WTC11 (cell line): ENCODE data around the gene ALG5.

ENCODE experiments used
- FOXJ3 ChIP-seq: sonication (generic); formaldehyde crosslinking; IDR thresholded peaks from 2 replicates; pipeline ENCODE4 v1.9.0; 2021; ENCODE audit warnings: missing genetic modification reagents, mild to moderate bottlenecking, borderline replicate concordance
- MYBL2 ChIP-seq: sonication (generic); formaldehyde crosslinking; IDR thresholded peaks from 2 replicates; pipeline ENCODE4 v1.8.1; 2023; ENCODE audit warnings: mild to moderate bottlenecking, moderate library complexity, missing genetic modification reagents
- TF ChIP-seq, protein P1 (sequence below): sonication (generic); formaldehyde crosslinking; IDR thresholded peaks from 2 replicates; pipeline ENCODE4 v1.8.0; 2022; ENCODE audit warnings: missing genetic modification reagents
- TF ChIP-seq, protein P2 (sequence below): sonication (generic); formaldehyde crosslinking; IDR thresholded peaks from 2 replicates; pipeline ENCODE4 v1.8.0; 2022; ENCODE audit warnings: mild to moderate bottlenecking, missing genetic modification reagents
- TF ChIP-seq, protein P3 (sequence below): sonication (generic); formaldehyde crosslinking; IDR thresholded peaks from 2 replicates; pipeline ENCODE4 v1.8.1; 2023; ENCODE audit warnings: mild to moderate bottlenecking, missing genetic modification reagents, borderline replicate concordance

DNA sequence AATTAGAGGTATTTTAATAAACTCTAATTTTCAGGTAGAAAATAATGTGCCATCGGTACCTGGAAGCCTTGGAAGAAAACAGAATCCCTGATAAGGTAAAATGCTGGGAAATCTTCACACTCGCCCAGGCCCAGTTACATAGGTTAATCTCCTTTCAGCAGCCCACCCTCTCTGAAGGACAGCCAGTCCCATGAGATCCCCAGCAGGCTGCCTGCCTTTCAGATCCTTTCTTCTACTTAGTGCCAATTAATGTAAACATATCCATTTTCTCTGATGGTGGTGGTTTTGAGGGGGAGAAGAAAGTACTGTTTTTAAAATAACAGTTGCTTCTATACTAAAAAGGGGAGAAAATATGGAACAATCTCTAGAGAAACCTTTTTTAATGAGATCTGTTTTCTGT, 91.3 kb downstream of the ALG5 start:
- TF ChIP-seq, protein P1, sequence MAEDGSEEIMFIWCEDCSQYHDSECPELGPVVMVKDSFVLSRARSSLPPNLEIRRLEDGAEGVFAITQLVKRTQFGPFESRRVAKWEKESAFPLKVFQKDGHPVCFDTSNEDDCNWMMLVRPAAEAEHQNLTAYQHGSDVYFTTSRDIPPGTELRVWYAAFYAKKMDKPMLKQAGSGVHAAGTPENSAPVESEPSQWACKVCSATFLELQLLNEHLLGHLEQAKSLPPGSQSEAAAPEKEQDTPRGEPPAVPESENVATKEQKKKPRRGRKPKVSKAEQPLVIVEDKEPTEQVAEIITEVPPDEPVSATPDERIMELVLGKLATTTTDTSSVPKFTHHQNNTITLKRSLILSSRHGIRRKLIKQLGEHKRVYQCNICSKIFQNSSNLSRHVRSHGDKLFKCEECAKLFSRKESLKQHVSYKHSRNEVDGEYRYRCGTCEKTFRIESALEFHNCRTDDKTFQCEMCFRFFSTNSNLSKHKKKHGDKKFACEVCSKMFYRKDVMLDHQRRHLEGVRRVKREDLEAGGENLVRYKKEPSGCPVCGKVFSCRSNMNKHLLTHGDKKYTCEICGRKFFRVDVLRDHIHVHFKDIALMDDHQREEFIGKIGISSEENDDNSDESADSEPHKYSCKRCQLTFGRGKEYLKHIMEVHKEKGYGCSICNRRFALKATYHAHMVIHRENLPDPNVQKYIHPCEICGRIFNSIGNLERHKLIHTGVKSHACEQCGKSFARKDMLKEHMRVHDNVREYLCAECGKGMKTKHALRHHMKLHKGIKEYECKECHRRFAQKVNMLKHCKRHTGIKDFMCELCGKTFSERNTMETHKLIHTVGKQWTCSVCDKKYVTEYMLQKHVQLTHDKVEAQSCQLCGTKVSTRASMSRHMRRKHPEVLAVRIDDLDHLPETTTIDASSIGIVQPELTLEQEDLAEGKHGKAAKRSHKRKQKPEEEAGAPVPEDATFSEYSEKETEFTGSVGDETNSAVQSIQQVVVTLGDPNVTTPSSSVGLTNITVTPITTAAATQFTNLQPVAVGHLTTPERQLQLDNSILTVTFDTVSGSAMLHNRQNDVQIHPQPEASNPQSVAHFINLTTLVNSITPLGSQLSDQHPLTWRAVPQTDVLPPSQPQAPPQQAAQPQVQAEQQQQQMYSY (CRISPR knock-in tag) = no peak
- TF ChIP-seq FOXJ3 (CRISPR knock-in tag) (no peak), MYBL2 (CRISPR knock-in tag) (no peak)
- TF ChIP-seq, protein P2, sequence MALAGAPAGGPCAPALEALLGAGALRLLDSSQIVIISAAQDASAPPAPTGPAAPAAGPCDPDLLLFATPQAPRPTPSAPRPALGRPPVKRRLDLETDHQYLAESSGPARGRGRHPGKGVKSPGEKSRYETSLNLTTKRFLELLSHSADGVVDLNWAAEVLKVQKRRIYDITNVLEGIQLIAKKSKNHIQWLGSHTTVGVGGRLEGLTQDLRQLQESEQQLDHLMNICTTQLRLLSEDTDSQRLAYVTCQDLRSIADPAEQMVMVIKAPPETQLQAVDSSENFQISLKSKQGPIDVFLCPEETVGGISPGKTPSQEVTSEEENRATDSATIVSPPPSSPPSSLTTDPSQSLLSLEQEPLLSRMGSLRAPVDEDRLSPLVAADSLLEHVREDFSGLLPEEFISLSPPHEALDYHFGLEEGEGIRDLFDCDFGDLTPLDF = no peak
- TF ChIP-seq, protein P3, sequence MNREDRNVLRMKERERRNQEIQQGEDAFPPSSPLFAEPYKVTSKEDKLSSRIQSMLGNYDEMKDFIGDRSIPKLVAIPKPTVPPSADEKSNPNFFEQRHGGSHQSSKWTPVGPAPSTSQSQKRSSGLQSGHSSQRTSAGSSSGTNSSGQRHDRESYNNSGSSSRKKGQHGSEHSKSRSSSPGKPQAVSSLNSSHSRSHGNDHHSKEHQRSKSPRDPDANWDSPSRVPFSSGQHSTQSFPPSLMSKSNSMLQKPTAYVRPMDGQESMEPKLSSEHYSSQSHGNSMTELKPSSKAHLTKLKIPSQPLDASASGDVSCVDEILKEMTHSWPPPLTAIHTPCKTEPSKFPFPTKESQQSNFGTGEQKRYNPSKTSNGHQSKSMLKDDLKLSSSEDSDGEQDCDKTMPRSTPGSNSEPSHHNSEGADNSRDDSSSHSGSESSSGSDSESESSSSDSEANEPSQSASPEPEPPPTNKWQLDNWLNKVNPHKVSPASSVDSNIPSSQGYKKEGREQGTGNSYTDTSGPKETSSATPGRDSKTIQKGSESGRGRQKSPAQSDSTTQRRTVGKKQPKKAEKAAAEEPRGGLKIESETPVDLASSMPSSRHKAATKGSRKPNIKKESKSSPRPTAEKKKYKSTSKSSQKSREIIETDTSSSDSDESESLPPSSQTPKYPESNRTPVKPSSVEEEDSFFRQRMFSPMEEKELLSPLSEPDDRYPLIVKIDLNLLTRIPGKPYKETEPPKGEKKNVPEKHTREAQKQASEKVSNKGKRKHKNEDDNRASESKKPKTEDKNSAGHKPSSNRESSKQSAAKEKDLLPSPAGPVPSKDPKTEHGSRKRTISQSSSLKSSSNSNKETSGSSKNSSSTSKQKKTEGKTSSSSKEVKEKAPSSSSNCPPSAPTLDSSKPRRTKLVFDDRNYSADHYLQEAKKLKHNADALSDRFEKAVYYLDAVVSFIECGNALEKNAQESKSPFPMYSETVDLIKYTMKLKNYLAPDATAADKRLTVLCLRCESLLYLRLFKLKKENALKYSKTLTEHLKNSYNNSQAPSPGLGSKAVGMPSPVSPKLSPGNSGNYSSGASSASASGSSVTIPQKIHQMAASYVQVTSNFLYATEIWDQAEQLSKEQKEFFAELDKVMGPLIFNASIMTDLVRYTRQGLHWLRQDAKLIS = no peak
